T-helper 2 cell treated with Interferon-gamma antibody and Interleukin-4, amounts not matched to agents 5 μg/mL and 100 μg/mL, for 36 hours (primary cell): ENCODE results near the gene KMT2B.
"Not testable (repeated sequence)": the region's sequence is repeated elsewhere in the genome, so short reads cannot be mapped to it uniquely, and the experiment has no call there.

Experiments
- DNase-seq: peaks from one replicate; pipeline ENCODE4 v3.0.0; 2021; ENCODE audit warnings: low spot score
- H3K27ac Mint-ChIP-seq: one replicate; pipeline ENCODE4 v1.8.0; 2021; ENCODE audit warnings: mild to moderate bottlenecking, mixed read lengths
- H3K27me3 Mint-ChIP-seq: one replicate; pipeline ENCODE4 v1.8.0; 2021; ENCODE audit warnings: low read depth, mixed read lengths
- H3K36me3 Mint-ChIP-seq: one replicate; pipeline ENCODE4 v1.8.0; 2021; ENCODE audit warnings: low read depth, mixed read lengths
- H3K4me1 Mint-ChIP-seq: one replicate; pipeline ENCODE4 v1.8.0; 2021; ENCODE audit warnings: low read depth, mixed read lengths
- H3K4me3 Mint-ChIP-seq: one replicate; pipeline ENCODE4 v1.8.0; 2022; ENCODE audit warnings: mild to moderate bottlenecking, moderate library complexity, mixed read lengths
- H3K9me3 Mint-ChIP-seq: one replicate; pipeline ENCODE4 v1.8.0; 2021; ENCODE audit warnings: mixed read lengths

The KMT2B gene

DNA sequence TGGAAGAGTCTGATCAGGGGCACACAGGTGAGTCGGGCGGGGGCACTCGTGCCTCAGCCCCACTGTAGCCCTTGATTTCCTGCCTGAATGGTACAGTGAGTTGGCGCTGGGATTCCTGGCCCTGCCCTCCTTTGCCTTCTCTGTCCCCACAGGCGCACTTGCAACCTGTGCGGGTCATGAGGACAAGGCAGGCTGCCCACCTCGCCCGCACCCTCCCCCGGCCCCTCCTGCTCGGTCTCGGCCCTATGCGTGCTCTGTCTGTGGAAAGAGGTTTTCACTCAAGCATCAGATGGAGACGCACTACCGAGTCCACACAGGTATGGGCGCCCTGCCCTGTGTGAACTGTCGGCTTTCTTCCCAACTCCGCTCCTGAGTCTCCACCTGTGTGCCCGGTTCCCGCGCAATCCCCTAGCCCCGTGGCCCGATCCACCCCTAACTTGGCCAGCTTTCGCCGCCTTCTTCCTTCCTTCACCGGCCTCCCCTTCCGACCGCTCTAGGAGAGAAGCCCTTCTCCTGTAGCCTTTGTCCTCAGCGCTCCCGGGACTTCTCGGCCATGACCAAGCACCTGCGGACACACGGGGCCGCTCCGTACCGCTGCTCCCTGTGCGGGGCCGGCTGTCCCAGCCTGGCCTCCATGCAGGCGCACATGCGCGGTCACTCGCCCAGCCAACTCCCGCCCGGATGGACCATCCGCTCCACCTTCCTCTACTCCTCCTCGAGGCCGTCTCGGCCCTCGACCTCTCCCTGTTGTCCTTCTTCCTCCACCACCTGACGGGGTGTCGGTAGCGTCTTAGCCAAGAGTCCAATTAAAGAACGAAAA lies 1.6 kb upstream of the KMT2B start:
- H3K9me3 Mint-ChIP-seq = no peaks in the 10 kb centered on the region
- no peaks in the 10 kb centered on the region for H3K27me3 Mint-ChIP-seq
- peak overlapping the region; percentile 94 for H3K27ac Mint-ChIP-seq
- peaks cover 36% of the 10 kb centered on the region for H3K36me3 Mint-ChIP-seq
- H3K4me3 Mint-ChIP-seq = peak overlapping the region; percentile 89
- DNase-seq = no peak
- peaks cover 49% of the 10 kb centered on the region for H3K4me1 Mint-ChIP-seq

DNA sequence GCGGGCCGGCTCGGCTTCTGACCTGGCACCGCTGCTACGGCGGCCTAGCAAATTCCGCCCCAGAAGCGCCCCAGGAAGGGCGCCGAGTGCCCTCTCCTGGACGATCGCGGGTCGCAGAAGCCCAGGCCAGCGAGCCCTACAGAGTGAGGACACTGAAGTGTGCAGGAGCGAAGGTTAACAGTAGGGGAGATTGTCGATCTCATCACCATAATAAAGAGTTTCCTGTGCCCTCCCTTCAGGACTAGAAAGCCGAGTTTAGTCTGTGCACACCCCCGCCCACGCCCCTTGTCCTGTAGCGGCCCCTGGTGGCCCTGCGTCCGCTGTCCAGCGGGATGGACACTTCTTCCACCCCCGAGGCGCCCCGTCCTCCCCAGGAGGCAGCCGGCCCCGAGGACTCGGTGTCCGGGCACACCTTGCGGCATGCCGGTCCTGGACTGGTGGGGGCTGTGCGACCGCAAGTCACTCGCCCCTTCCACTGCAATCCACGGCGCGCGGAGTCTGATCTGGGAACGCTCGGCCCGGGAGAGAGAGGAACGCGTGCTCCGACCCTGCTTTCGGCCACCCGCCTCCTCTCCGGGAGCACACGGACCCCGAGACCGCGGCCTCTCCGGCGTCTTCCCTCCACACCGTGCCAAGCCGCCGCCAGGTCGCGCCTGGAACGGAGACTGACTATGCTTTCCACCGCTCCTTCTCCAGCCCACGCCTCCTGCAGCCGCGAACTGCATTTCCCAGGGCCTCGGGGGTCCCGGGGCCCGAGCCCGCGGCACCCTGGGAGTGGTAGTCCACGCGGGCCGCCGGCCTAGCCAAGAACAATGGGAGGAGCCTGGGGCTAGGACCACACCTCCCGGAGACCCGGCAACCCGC lies 770 bp upstream of the KMT2B start:
- Mint-ChIP-seq H3K9me3 (no peaks in the 10 kb centered on the region), H3K4me1 (peaks cover 44% of the 10 kb centered on the region), H3K27me3 (no peaks in the 10 kb centered on the region), H3K27ac (peak overlapping the region; percentile 94), H3K4me3 (peak overlapping the region; percentile 89), H3K36me3 (peaks cover 38% of the 10 kb centered on the region)
- DNase-seq = peak; percentile 88

DNA sequence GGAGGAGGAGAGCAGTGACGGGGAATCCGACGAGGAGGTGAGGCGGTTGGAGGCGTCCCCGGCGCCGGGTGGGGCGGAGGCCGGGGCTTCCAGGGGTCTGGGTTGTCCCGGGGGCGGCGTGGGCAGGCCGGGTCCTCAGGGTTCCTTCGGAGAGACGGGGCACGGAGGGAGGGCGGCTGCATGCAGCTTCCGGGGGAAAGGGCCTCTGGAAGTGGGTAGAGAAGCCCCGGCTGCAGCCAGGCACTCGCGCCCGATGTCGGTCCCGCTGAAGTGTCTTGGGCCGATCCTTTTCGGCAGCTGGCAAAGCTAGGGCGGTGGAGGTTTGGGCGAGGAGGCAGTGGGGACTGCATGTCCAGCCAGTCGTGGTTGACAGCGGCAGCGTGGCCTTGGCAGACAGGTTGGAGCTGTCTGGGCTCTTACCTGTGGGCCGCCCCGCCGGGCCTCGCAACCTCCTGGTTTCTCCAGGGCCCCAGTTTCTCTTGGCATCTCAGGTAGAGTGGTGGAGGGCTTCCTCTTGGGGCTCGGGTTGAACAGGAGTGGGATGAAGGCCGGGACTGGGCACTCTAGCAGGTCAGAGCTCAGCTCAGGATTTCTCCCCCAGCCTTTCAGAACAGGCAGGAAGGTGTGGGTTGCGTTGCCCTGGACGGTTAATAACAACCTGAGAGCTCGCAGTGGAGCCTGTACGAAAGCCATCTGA lies 690 bp downstream of the KMT2B start:
- H3K36me3 Mint-ChIP-seq = peaks cover 50% of the 10 kb centered on the region
- H3K9me3 Mint-ChIP-seq = no peaks in the 10 kb centered on the region
- peak overlapping the region; percentile 93 for H3K27ac Mint-ChIP-seq
- peaks cover 32% of the 10 kb centered on the region for H3K4me1 Mint-ChIP-seq
- peak; percentile 57 for DNase-seq
- peak overlapping the region; percentile 95 for H3K4me3 Mint-ChIP-seq
- no peaks in the 10 kb centered on the region for H3K27me3 Mint-ChIP-seq

DNA sequence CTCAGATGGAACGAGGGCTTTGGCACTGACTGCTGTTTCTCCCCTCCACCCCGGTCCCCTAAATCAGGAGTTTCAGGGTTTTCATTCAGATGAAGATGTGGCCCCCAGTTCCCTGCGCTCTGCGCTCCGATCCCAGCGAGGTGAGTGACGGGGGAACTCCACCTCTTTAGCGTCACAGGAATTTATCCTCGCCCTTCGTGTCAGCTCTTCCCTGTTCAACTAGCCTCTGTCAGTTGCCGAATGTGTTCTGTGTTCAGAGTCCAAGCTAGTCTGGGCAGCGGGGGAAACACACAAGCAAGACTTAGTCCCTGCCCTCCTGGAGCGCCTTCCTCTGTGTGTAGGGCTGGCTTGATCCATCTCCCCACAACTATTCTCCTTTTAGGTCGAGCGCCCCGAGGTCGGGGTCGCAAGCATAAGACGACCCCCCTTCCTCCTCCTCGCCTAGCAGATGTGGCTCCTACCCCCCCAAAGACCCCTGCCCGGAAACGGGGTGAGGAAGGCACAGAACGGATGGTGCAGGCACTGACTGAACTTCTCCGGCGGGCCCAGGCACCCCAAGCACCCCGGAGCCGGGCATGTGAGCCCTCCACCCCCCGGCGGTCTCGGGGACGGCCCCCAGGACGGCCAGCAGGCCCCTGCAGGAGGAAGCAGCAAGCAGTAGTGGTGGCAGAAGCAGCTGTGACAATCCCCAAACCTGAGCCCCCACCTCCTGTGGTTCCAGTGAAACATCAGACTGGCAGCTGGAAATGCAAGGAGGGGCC lies 1.8 kb downstream of the KMT2B start:
- peaks cover 21% of the 10 kb centered on the region for H3K4me1 Mint-ChIP-seq

DNA sequence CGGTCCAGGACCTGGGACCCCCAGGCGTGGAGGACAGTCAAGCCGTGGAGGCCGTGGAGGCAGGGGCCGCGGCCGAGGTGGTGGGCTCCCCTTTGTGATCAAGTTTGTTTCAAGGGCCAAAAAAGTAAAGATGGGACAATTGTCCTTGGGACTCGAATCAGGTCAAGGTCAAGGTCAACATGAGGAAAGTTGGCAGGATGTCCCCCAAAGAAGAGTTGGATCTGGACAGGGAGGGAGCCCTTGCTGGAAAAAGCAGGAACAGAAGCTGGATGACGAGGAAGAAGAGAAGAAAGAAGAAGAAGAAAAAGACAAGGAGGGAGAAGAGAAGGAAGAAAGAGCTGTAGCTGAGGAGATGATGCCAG lies 2.3 kb downstream of the KMT2B start:
- Mint-ChIP-seq H3K9me3 (no peaks in the 10 kb centered on the region), H3K4me1 (peaks cover 16% of the 10 kb centered on the region), H3K4me3 (peak overlapping the region; percentile 24), H3K27ac (no peak overlapping the region), H3K27me3 (no peaks in the 10 kb centered on the region), H3K36me3 (peaks cover 48% of the 10 kb centered on the region)
- DNase-seq = no peak

More for the DNA sequence above, 1.8 kb downstream of the KMT2B start:
- Mint-ChIP-seq H3K4me3 (peak overlapping the region; percentile 95), H3K27me3 (no peaks in the 10 kb centered on the region), H3K9me3 (no peaks in the 10 kb centered on the region), H3K36me3 (peaks cover 47% of the 10 kb centered on the region), H3K27ac (peak overlapping the region; percentile 85)
- no peak for DNase-seq

DNA sequence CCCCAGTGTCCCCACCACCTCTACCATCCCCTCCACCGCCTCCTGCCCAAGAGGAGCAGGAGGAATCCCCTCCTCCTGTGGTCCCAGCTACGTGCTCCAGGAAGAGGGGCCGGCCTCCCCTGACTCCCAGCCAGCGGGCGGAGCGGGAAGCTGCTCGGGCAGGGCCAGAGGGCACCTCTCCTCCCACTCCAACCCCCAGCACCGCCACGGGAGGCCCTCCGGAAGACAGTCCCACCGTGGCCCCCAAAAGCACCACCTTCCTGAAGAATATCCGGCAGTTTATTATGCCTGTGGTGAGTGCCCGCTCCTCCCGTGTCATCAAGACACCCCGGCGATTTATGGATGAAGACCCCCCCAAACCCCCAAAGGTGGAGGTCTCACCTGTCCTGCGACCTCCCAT lies 2.8 kb downstream of the KMT2B start:
- DNase-seq = no peak
- Mint-ChIP-seq H3K4me1 (peaks cover 15% of the 10 kb centered on the region), H3K27ac (no peak overlapping the region), H3K4me3 (no peak overlapping the region), H3K9me3 (no peaks in the 10 kb centered on the region), H3K27me3 (no peaks in the 10 kb centered on the region), H3K36me3 (peaks cover 53% of the 10 kb centered on the region)

DNA sequence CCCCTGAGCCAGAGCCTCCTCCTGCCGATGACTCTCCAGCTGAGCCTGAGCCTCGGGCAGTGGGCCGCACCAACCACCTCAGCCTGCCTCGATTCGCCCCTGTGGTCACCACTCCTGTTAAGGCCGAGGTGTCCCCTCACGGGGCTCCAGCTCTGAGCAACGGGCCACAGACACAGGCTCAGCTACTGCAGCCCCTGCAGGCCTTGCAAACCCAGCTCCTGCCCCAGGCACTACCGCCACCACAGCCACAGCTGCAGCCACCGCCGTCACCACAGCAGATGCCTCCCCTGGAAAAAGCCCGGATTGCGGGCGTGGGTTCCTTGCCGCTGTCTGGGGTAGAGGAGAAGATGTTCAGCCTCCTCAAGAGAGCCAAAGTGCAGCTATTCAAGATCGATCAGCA lies 3.6 kb downstream of the KMT2B start:
- H3K27ac Mint-ChIP-seq = no peak overlapping the region

DNA sequence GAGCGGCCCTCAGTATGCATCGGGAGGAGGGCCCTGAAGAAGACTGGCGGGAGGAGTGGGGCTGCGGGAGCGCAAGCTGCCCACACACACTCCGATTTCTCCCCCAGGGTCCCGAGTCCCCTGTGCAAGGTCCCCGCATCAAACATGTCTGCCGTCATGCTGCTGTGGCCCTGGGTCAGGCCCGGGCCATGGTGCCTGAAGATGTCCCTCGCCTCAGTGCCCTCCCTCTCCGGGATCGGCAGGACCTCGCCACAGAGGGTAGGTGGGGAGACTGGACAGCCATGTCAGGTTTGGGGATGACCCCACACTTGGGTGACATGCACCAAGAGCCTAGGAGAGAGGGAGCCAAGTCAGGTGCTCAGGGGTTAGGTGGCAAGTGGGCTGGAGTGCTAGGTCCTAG lies 4.7 kb downstream of the KMT2B start:
- no peak for DNase-seq
- H3K9me3 Mint-ChIP-seq = no peaks in the 10 kb centered on the region
- H3K4me1 Mint-ChIP-seq = peaks cover 8% of the 10 kb centered on the region
- H3K27ac Mint-ChIP-seq = no peak overlapping the region
- no peaks in the 10 kb centered on the region for H3K27me3 Mint-ChIP-seq
- peaks cover 59% of the 10 kb centered on the region for H3K36me3 Mint-ChIP-seq
- H3K4me3 Mint-ChIP-seq = no peak overlapping the region

More for the DNA sequence above, 3.6 kb downstream of the KMT2B start:
- Mint-ChIP-seq H3K36me3 (peaks cover 57% of the 10 kb centered on the region), H3K4me1 (peaks cover 11% of the 10 kb centered on the region), H3K27me3 (no peaks in the 10 kb centered on the region), H3K4me3 (no peak overlapping the region), H3K9me3 (no peaks in the 10 kb centered on the region)
- DNase-seq = no peak

DNA sequence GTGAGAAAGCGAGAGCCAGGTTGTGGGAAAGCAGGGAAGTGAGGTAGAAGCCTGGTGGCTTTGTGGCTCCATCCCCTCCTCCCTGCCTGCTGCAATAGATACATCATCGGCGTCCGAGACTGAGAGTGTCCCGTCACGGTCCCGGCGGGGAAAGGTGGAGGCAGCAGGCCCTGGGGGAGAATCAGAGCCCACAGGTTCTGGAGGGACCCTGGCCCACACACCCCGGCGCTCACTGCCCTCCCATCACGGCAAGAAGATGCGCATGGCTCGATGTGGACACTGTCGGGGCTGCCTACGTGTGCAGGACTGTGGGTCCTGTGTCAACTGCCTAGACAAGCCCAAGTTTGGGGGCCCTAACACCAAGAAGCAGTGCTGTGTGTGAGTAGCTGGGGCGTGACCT lies 5.1 kb downstream of the KMT2B start:
- H3K9me3 Mint-ChIP-seq = no peaks in the 10 kb centered on the region
- DNase-seq = no peak
- no peaks in the 10 kb centered on the region for H3K27me3 Mint-ChIP-seq
- no peak overlapping the region for H3K27ac Mint-ChIP-seq
- no peak overlapping the region for H3K4me3 Mint-ChIP-seq
- peaks cover 8% of the 10 kb centered on the region for H3K4me1 Mint-ChIP-seq
- peaks cover 61% of the 10 kb centered on the region for H3K36me3 Mint-ChIP-seq

DNA sequence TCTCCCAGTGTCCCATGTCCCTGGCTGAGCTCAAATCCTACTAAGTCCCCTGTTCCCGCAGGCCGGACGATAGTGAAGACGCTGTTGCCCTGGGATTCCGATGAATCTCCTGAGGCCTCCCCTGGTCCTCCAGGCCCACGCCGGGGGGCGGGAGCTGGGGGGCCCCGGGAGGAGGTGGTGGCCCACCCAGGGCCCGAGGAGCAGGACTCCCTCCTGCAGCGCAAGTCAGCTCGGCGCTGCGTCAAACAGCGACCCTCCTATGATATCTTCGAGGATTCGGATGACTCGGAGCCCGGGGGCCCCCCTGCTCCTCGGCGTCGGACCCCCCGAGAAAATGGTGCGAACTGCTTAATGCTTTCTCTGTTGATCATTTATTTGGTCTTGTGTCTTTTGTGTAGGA lies 5.9 kb downstream of the KMT2B start:
- DNase-seq = no peak
- Mint-ChIP-seq H3K27me3 (no peaks in the 10 kb centered on the region), H3K4me3 (no peak overlapping the region), H3K27ac (no peak overlapping the region), H3K4me1 (peaks cover 8% of the 10 kb centered on the region), H3K36me3 (peaks cover 68% of the 10 kb centered on the region), H3K9me3 (no peaks in the 10 kb centered on the region)

DNA sequence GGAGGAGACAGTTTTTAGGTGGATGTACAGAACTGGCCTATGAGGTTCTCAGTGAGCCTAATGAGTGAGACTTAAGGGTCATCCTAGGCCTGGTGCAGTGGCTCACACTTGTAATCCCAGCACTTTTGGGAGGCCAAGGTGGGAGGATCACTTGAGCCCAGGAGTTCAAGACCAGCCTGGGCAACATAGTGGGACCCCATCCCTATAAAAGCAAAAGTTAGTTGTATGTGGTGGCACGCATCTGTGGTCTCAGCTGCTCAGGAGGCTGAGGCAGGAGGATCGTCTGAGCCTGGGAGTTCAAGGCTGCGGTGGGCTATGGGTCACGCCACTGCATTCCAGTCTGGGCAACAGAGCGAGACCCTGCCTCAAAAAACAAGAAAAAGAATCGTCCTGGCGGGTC lies 6.3 kb downstream of the KMT2B start:
- H3K27ac Mint-ChIP-seq, H3K9me3 Mint-ChIP-seq, H3K4me1 Mint-ChIP-seq, H3K4me3 Mint-ChIP-seq, DNase-seq, H3K27me3 Mint-ChIP-seq: not testable (repeated sequence)
- H3K36me3 Mint-ChIP-seq = peaks cover 68% of the 10 kb centered on the region

DNA sequence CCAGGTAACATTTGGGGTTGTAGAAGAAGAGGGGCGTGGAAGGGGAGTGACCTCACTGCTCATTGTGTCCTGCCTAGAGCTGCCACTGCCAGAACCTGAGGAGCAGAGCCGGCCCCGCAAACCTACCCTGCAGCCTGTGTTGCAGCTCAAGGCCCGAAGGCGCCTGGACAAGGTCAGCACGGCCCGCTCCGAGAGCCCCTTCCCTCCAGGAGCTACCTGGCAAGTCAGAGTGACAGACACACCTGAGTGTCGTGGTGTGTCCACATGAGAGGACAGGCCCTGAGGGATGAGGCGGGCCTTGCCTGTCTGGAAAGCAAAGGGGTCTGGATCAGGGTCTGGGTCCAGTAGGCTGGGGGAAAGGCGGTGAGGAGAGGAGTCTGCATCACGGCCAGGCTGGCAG lies 6.8 kb downstream of the KMT2B start:
- Mint-ChIP-seq H3K36me3 (peaks cover 68% of the 10 kb centered on the region), H3K4me3 (no peak overlapping the region), H3K27me3 (no peaks in the 10 kb centered on the region)

DNA sequence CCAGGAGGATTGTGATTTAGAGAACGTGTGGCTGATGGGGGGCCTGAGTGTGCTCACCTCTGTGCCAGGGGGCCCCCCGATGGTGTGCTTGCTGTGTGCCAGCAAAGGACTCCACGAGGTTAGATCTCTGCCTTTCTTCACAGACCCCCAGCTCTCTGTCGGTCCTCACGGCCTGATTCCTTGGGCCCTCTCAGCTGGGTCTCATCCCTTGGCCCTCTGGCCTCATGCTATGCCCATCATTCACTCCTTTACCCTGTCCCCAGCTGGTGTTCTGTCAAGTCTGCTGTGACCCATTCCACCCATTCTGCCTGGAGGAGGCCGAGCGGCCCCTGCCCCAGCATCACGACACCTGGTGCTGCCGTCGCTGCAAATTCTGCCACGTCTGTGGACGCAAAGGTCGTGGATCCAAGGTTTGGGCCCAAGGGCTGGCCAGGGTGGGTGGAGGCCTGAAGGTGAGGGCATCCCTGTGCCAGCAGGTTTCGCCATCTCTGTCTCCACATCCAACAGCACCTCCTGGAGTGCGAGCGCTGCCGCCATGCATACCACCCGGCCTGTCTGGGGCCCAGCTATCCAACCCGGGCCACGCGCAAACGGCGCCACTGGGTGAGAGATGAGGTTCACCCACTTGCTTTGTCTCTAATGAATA lies 7.5 kb downstream of the KMT2B start:
- no peak for DNase-seq
- no peaks in the 10 kb centered on the region for H3K4me1 Mint-ChIP-seq
- H3K36me3 Mint-ChIP-seq = peaks cover 73% of the 10 kb centered on the region
- no peaks in the 10 kb centered on the region for H3K9me3 Mint-ChIP-seq
- H3K4me3 Mint-ChIP-seq = no peak overlapping the region
- H3K27me3 Mint-ChIP-seq = no peaks in the 10 kb centered on the region
- H3K27ac Mint-ChIP-seq = no peak overlapping the region

More for the DNA sequence above, 6.8 kb downstream of the KMT2B start:
- no peak for DNase-seq
- Mint-ChIP-seq H3K27ac (no peak overlapping the region), H3K4me1 (peaks cover under 1% of the 10 kb centered on the region), H3K9me3 (no peaks in the 10 kb centered on the region)
